ENCODE results near the gene SAP130. TPM values are rescaled to one million over a fixed set of nuclear protein-coding genes. Genes with fewer than 3 reads are reported as not detected.

Gene SAP130
- polyA plus RNA-seq, 4 donors: 7.0 to 32.1 (median 7.8) TPM

DNA sequence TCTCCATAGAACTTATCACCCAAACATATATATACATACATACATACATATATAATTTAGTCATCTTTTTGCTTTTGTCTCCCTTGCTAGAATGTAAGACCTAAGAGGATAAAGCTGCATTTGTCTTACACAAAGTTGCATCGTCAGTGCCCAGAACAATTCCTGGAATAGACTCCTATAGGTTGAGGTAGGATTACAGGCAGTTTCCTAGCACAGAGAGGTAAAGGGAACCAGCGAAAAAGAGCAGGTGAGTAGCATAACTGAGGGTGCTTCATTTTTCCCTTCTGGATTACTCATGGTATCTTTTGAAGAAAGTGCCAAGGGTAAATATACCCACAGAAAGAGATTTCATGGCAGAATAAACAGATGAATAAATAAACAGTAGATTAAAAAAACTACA, 74.0 kb downstream of the SAP130 start:
- WGBS, 3 donors: 54 to 80% (median 68%) methylated on average over 2 of the region's 2 CpGs
- DNase-seq (no peak), FAIRE-seq (no peak)
- H3K4me3 ChIP-seq (ENCODE audit: low read depth in 1 of 3, low read length in 3 of 3): no peak overlapping the region
- peak overlapping the region; percentile 54 to 57 (median 56) for H3K27ac ChIP-seq (ENCODE audit: low read depth in 1 of 3, low read length in 2 of 3)
- H3K9me3 ChIP-seq (ENCODE audit: control insufficient read depth in 2 of 2, insufficient read depth in 1 of 2, low read depth in 1 of 2, low read length in 1 of 2): no peaks in the 10 kb centered on the region
- H3K36me3 ChIP-seq (ENCODE audit: control insufficient read depth in 3 of 3, insufficient read depth in 2 of 3, low read depth in 1 of 3, low read length in 3 of 3): peaks cover 3 to 35% (median 23%) of the 10 kb centered on the region in 3 donors
- no peaks in the 10 kb centered on the region for H3K27me3 ChIP-seq (ENCODE audit: control insufficient read depth in 3 of 3, insufficient read depth in 3 of 3, low read length in 3 of 3)
- peaks cover 0 to 31% (median 13%) of the 10 kb centered on the region in 3 donors for H3K4me1 ChIP-seq (ENCODE audit: control insufficient read depth in 3 of 3, insufficient read depth in 2 of 3, low read depth in 1 of 3, low read length in 2 of 3)

DNA sequence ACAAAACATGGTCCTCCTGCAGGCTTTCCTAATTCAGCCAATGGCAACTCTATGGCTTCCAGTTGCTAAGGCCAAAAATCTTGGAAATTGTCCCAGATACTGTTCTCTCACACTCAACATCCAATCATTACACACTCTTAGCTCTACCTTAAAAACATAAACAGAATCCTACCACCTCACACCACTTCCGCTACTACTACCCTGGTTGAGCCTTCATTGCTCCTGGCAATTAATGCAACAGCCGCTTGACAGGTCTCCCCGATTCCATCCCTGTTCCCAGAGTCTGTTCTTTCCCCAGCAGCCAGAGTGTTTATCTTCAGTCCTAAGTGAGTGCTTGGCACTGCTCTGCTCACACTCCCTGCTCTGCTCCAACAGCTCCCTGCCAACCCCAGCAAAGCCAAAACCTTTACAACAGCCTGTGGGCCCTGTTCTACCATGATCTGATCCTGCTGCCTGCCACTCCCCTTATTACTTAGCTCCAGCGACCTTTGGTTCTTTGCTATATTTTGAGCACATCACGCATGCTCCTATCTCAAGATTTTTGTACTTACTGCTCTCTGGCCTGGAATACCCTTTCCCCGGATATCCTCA, 74.6 kb downstream of the SAP130 start:
- Histone ChIP-seq H3K9me3 (ENCODE audit: control insufficient read depth in 2 of 2, insufficient read depth in 1 of 2, low read depth in 1 of 2, low read length in 1 of 2) (no peaks in the 10 kb centered on the region), H3K36me3 (ENCODE audit: control insufficient read depth in 3 of 3, insufficient read depth in 2 of 3, low read depth in 1 of 3, low read length in 3 of 3) (peaks cover 3 to 35% (median 24%) of the 10 kb centered on the region in 3 donors), H3K4me1 (ENCODE audit: control insufficient read depth in 3 of 3, insufficient read depth in 2 of 3, low read depth in 1 of 3, low read length in 2 of 3) (peaks cover 0 to 34% (median 13%) of the 10 kb centered on the region in 3 donors), H3K27ac (ENCODE audit: low read depth in 1 of 3, low read length in 2 of 3) (peak overlapping the region; percentile 54 to 62 (median 56)), H3K27me3 (ENCODE audit: control insufficient read depth in 3 of 3, insufficient read depth in 3 of 3, low read length in 3 of 3) (no peaks in the 10 kb centered on the region), H3K4me3 (ENCODE audit: low read depth in 1 of 3, low read length in 3 of 3) (no peak overlapping the region)
- no peak for FAIRE-seq
- WGBS, 3 donors: 25 to 47% (median 33%) methylated on average over 6 of the region's 6 CpGs
- peak; percentile 80 to 88 for DNase-seq

DNA sequence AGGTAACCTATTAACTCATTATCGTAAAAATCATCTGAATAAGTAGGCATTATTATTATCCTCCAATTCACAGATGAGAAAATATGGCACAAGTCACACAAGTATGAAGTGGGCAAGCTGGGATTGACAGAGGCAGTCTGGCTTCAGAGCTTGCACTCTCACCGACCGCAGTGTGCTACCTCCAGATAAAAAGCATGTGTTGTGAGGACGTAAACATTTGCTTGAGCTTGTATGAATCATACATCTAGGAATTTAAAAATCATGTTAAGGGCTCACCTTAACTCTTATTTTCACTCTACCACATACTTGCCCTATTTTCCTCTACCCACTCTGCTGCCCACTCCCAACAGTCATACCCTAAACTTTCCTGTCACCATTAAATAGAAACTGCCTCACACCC, 76.8 kb downstream of the SAP130 start:
- H3K27ac ChIP-seq (ENCODE audit: low read depth in 1 of 3, low read length in 2 of 3): no peak overlapping the region
- FAIRE-seq (no peak), DNase-seq (no peak)
- H3K4me3 ChIP-seq (ENCODE audit: low read depth in 1 of 3, low read length in 3 of 3): no peak overlapping the region
- WGBS, 3 donors: 94 to 97% (median 95%) methylated on average over 4 of the region's 4 CpGs
- H3K4me1 ChIP-seq (ENCODE audit: control insufficient read depth in 3 of 3, insufficient read depth in 2 of 3, low read depth in 1 of 3, low read length in 2 of 3): peaks cover 0 to 34% (median 13%) of the 10 kb centered on the region in 3 donors
- H3K36me3 ChIP-seq (ENCODE audit: control insufficient read depth in 3 of 3, insufficient read depth in 2 of 3, low read depth in 1 of 3, low read length in 3 of 3): peaks cover 3 to 33% (median 28%) of the 10 kb centered on the region in 3 donors
- no peaks in the 10 kb centered on the region for H3K27me3 ChIP-seq (ENCODE audit: control insufficient read depth in 3 of 3, insufficient read depth in 3 of 3, low read length in 3 of 3)
- H3K9me3 ChIP-seq (ENCODE audit: control insufficient read depth in 2 of 2, insufficient read depth in 1 of 2, low read depth in 1 of 2, low read length in 1 of 2): no peaks in the 10 kb centered on the region

DNA sequence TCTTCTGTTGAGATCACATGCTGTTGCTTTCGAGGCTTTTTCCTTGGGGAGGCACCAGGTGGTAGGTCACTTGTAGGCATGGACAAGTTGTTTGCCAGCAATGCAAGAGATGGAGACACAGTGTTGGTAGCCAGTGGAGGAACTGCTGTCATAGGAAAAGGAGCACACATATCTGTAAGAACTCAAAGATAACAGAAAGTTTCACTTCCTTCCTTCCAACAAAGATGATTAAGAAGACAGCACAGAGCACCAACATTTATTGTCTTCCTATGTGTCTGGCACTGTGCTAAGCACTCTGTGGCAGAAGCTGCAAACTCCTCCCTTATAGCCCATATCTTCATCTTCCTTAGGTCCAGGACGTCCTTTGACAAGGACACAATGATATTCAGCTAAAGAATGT, 77.6 kb downstream of the SAP130 start:
- H3K27ac ChIP-seq (ENCODE audit: low read depth in 1 of 3, low read length in 2 of 3): peak overlapping the region in 1 of 3 donors; percentile 22
- H3K9me3 ChIP-seq (ENCODE audit: control insufficient read depth in 2 of 2, insufficient read depth in 1 of 2, low read depth in 1 of 2, low read length in 1 of 2): no peaks in the 10 kb centered on the region
- no peaks in the 10 kb centered on the region for H3K27me3 ChIP-seq (ENCODE audit: control insufficient read depth in 3 of 3, insufficient read depth in 3 of 3, low read length in 3 of 3)
- WGBS, 3 donors: 88 to 95% (median 91%) methylated on average over 2 of the region's 2 CpGs
- peaks cover 3 to 35% (median 30%) of the 10 kb centered on the region in 3 donors for H3K36me3 ChIP-seq (ENCODE audit: control insufficient read depth in 3 of 3, insufficient read depth in 2 of 3, low read depth in 1 of 3, low read length in 3 of 3)
- no peak for DNase-seq
- H3K4me3 ChIP-seq (ENCODE audit: low read depth in 1 of 3, low read length in 3 of 3): no peak overlapping the region
- peaks cover 0 to 34% (median 13%) of the 10 kb centered on the region in 3 donors for H3K4me1 ChIP-seq (ENCODE audit: control insufficient read depth in 3 of 3, insufficient read depth in 2 of 3, low read depth in 1 of 3, low read length in 2 of 3)
- no peak for FAIRE-seq

DNA sequence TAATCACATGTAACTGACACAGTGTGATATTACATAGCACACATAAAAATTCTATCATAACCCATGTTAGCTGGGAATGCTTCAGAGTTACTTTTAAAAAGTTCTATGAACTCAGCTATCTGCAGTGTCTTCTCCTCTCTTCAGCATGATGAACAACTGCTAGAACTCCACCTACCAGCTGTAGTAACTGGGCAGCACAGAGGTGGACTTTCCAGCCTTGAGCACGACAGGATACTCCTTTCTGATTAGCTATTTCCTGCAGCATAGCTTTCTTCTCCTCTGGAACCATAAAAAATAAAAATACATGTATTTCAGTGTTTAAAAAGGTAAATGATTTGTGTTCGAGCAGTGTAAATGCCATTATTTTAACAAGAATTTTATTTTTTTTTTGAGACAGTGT, 82.6 kb downstream of the SAP130 start:
- 93 to 95% (median 94%) methylated on average over 2 of the region's 2 CpGs for WGBS, 3 donors
- FAIRE-seq (no peak), DNase-seq (no peak)
- no peaks in the 10 kb centered on the region for H3K9me3 ChIP-seq (ENCODE audit: control insufficient read depth in 2 of 2, insufficient read depth in 1 of 2, low read depth in 1 of 2, low read length in 1 of 2)
- H3K36me3 ChIP-seq (ENCODE audit: control insufficient read depth in 3 of 3, insufficient read depth in 2 of 3, low read depth in 1 of 3, low read length in 3 of 3): peaks cover 10 to 55% (median 32%) of the 10 kb centered on the region in 3 donors
- peaks cover 0 to 12% (median 0%) of the 10 kb centered on the region in 3 donors for H3K4me1 ChIP-seq (ENCODE audit: control insufficient read depth in 3 of 3, insufficient read depth in 2 of 3, low read depth in 1 of 3, low read length in 2 of 3)
- no peak overlapping the region for H3K27ac ChIP-seq (ENCODE audit: low read depth in 1 of 3, low read length in 2 of 3)
- no peak overlapping the region for H3K4me3 ChIP-seq (ENCODE audit: low read depth in 1 of 3, low read length in 3 of 3)
- no peaks in the 10 kb centered on the region for H3K27me3 ChIP-seq (ENCODE audit: control insufficient read depth in 3 of 3, insufficient read depth in 3 of 3, low read length in 3 of 3)

DNA sequence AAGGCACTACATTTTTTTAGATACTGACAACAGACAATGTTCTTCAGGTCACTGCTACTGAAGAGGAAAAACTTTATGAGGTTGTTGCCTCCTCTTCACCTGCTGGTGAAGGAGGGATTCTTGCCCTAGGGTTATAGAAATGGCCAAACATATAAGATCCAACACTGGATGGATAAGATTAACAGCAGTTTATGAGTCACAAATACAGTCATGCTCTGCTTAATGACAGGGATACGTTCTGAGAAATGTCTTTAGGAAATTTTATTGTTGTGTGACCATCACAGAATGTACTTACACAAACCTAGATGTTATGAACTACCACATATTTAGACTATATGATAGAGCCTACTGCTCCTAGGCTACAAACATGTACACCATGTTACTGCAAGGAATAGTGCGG, 84.7 kb downstream of the SAP130 start:
- H3K4me1 ChIP-seq (ENCODE audit: control insufficient read depth in 3 of 3, insufficient read depth in 2 of 3, low read depth in 1 of 3, low read length in 2 of 3): no peaks in the 10 kb centered on the region
- no peaks in the 10 kb centered on the region for H3K27me3 ChIP-seq (ENCODE audit: control insufficient read depth in 3 of 3, insufficient read depth in 3 of 3, low read length in 3 of 3)
- H3K4me3 ChIP-seq (ENCODE audit: low read depth in 1 of 3, low read length in 3 of 3): no peak overlapping the region
- WGBS, 3 donors: 86 to 88% (median 87%) methylated on average over 2 of the region's 2 CpGs
- no peaks in the 10 kb centered on the region for H3K9me3 ChIP-seq (ENCODE audit: control insufficient read depth in 2 of 2, insufficient read depth in 1 of 2, low read depth in 1 of 2, low read length in 1 of 2)
- peaks cover 7 to 45% (median 21%) of the 10 kb centered on the region in 3 donors for H3K36me3 ChIP-seq (ENCODE audit: control insufficient read depth in 3 of 3, insufficient read depth in 2 of 3, low read depth in 1 of 3, low read length in 3 of 3)
- no peak overlapping the region for H3K27ac ChIP-seq (ENCODE audit: low read depth in 1 of 3, low read length in 2 of 3)
- DNase-seq (no peak), FAIRE-seq (no peak)

DNA sequence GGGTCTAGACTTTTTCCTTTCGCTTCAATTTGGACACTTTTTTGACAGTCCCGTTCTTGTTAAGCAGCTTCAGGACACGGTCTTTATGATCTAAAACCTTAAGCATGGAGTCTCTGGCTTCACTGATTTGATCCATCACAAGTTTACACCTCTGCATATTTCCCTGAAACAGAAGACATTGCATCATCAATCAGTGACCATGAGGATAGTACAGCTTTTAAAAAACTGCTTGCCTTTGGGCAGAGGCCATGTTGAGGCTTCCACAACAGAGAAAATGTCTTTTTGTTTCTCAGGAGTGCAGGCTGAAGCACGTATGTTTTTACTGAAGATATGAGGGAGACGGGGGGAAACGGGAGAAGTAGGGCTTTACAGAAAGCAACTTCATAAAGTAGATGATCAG, 85.9 kb downstream of the SAP130 start:
- H3K27ac ChIP-seq (ENCODE audit: low read depth in 1 of 3, low read length in 2 of 3): no peak overlapping the region
- H3K4me3 ChIP-seq (ENCODE audit: low read depth in 1 of 3, low read length in 3 of 3): no peak overlapping the region
- no peaks in the 10 kb centered on the region for H3K27me3 ChIP-seq (ENCODE audit: control insufficient read depth in 3 of 3, insufficient read depth in 3 of 3, low read length in 3 of 3)
- FAIRE-seq: no peak
- no peak for DNase-seq
- H3K9me3 ChIP-seq (ENCODE audit: control insufficient read depth in 2 of 2, insufficient read depth in 1 of 2, low read depth in 1 of 2, low read length in 1 of 2): no peaks in the 10 kb centered on the region
- peaks cover 7 to 39% (median 21%) of the 10 kb centered on the region in 3 donors for H3K36me3 ChIP-seq (ENCODE audit: control insufficient read depth in 3 of 3, insufficient read depth in 2 of 3, low read depth in 1 of 3, low read length in 3 of 3)
- 91 to 94% (median 93%) methylated on average over 6 of the region's 6 CpGs for WGBS, 3 donors
- no peaks in the 10 kb centered on the region for H3K4me1 ChIP-seq (ENCODE audit: control insufficient read depth in 3 of 3, insufficient read depth in 2 of 3, low read depth in 1 of 3, low read length in 2 of 3)

DNA sequence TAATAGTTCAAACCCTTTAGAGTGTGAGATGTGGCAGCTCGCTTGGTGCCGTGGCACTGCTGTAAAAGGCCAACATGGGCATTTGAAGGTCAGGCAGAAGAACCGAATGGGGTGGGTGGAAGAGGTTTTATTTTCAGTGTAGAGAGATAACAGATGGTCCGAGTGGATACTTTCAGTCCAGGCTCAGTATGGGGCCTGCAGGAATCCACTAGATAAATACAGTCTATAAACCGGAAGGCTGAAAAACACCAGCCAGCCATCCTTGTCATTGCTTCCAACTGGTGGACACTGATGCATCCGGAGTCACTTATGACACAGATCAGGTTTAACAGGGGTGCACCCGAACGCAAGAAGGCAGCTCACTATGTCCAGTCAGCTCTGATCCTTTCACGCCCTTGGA, 86.4 kb downstream of the SAP130 start:
- H3K4me3 ChIP-seq (ENCODE audit: low read depth in 1 of 3, low read length in 3 of 3): no peak overlapping the region
- 94 to 97% (median 94%) methylated on average over 9 of the region's 9 CpGs for WGBS, 3 donors
- DNase-seq: no peak
- H3K27ac ChIP-seq (ENCODE audit: low read depth in 1 of 3, low read length in 2 of 3): no peak overlapping the region
- no peaks in the 10 kb centered on the region for H3K27me3 ChIP-seq (ENCODE audit: control insufficient read depth in 3 of 3, insufficient read depth in 3 of 3, low read length in 3 of 3)
- H3K9me3 ChIP-seq (ENCODE audit: control insufficient read depth in 2 of 2, insufficient read depth in 1 of 2, low read depth in 1 of 2, low read length in 1 of 2): no peaks in the 10 kb centered on the region
- no peak for FAIRE-seq
- H3K4me1 ChIP-seq (ENCODE audit: control insufficient read depth in 3 of 3, insufficient read depth in 2 of 3, low read depth in 1 of 3, low read length in 2 of 3): no peaks in the 10 kb centered on the region
- H3K36me3 ChIP-seq (ENCODE audit: control insufficient read depth in 3 of 3, insufficient read depth in 2 of 3, low read depth in 1 of 3, low read length in 3 of 3): peaks cover 7 to 37% (median 18%) of the 10 kb centered on the region in 3 donors

DNA sequence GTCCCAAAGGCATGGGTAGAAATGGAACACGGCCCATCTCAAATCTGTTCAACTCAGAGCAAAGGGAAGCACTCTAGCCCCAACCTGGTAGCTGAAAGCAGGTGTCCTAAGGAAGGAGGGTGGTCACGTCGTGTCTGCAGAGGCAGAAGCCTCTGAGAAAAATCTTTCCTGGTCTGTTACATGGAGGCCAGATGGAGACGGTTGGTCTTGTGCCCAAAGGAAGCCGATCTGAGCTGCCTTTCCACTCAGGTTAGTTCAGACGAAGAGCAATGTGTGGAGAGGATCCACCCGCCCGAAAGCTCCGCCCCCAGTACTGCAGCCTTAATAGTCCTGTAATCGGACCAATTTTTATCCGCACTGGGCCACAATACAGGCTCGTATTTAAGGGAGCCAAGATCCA, 87.2 kb downstream of the SAP130 start:
- 85% methylated on average over 12 of the region's 12 CpGs for WGBS, 3 donors
- peaks cover 7 to 33% (median 12%) of the 10 kb centered on the region in 3 donors for H3K36me3 ChIP-seq (ENCODE audit: control insufficient read depth in 3 of 3, insufficient read depth in 2 of 3, low read depth in 1 of 3, low read length in 3 of 3)
- DNase-seq: no peak
- no peak overlapping the region for H3K4me3 ChIP-seq (ENCODE audit: low read depth in 1 of 3, low read length in 3 of 3)
- H3K4me1 ChIP-seq (ENCODE audit: control insufficient read depth in 3 of 3, insufficient read depth in 2 of 3, low read depth in 1 of 3, low read length in 2 of 3): no peaks in the 10 kb centered on the region
- no peaks in the 10 kb centered on the region for H3K27me3 ChIP-seq (ENCODE audit: control insufficient read depth in 3 of 3, insufficient read depth in 3 of 3, low read length in 3 of 3)
- no peak for FAIRE-seq
- no peak overlapping the region for H3K27ac ChIP-seq (ENCODE audit: low read depth in 1 of 3, low read length in 2 of 3)
- no peaks in the 10 kb centered on the region for H3K9me3 ChIP-seq (ENCODE audit: control insufficient read depth in 2 of 2, insufficient read depth in 1 of 2, low read depth in 1 of 2, low read length in 1 of 2)
